RWPE2 (cell line): ENCODE data around the gene RPL13.

Experiments
- ATAC-seq: fragments of 200-7000 bp; cut with Tn5 transposase; 3 replicates; pipeline ENCODE4 v1.9.1; 2021; ENCODE audit warnings: low read depth
- DNase-seq: peaks from one replicate; pipeline ENCODE4 v3.0.0-alpha.2; 2020; ENCODE audit warnings: low spot score
- H3K27ac ChIP-seq: fragments of 450-650 bp; 2 replicates; pipeline ENCODE4 v1.5.1; 2017; ENCODE audit warnings: mild to moderate bottlenecking; ENCODE audit not compliant: poor library complexity, severe bottlenecking
- H3K27me3 ChIP-seq: fragments of 250-450 bp; sonication (Bioruptor Pico); 2 replicates; pipeline ENCODE4 v1.5.1; 2021; ENCODE audit warnings: mild to moderate bottlenecking, moderate library complexity; ENCODE audit not compliant: insufficient read depth, poor library complexity, severe bottlenecking
- H3K36me3 ChIP-seq: fragments of 250-450 bp; sonication (Bioruptor Pico); 2 replicates; pipeline ENCODE4 v1.5.1; 2020; ENCODE audit warnings: low read depth, mild to moderate bottlenecking, moderate library complexity
- H3K4me1 ChIP-seq: fragments of 250-450 bp; sonication (Bioruptor Pico); 2 replicates; pipeline ENCODE4 v1.5.1; 2021; ENCODE audit warnings: mild to moderate bottlenecking, moderate library complexity; ENCODE audit not compliant: insufficient read depth, poor library complexity, severe bottlenecking
- H3K4me3 ChIP-seq: fragments of 250-450 bp; sonication (Bioruptor Pico); 2 replicates; pipeline ENCODE4 v1.5.1; 2021; ENCODE audit warnings: mild to moderate bottlenecking, moderate library complexity; ENCODE audit not compliant: severe bottlenecking
- H3K9me3 ChIP-seq: fragments of 250-450 bp; sonication (Bioruptor Pico); 2 replicates; pipeline ENCODE4 v1.5.1; 2021; ENCODE audit warnings: mild to moderate bottlenecking, moderate library complexity; ENCODE audit not compliant: severe bottlenecking
- CTCF ChIP-seq: fragments of 450-650 bp; IDR thresholded peaks from one replicate; pipeline ENCODE4 v1.5.1; 2017; ENCODE audit warnings: mild to moderate bottlenecking, moderate library complexity; ENCODE audit not compliant: poor library complexity, severe bottlenecking

RPL13 gene

GRCh38 chr16:89530401-89531381 lies 29.8 kb upstream of the RPL13 start:
- Histone ChIP-seq H3K27ac (no peak overlapping the region), H3K36me3 (peaks cover 88% of the 10 kb centered on the region), H3K4me3 (no peak overlapping the region), H3K4me1 (no peaks in the 10 kb centered on the region), H3K9me3 (no peaks in the 10 kb centered on the region), H3K27me3 (no peaks in the 10 kb centered on the region)
- no peak for DNase-seq
- no peak for ATAC-seq
- TF ChIP-seq CTCF, result no peak

- ATAC-seq (no peak), DNase-seq (no peak)
- Histone ChIP-seq H3K4me3 (no peak overlapping the region), H3K27me3 (no peaks in the 10 kb centered on the region), H3K9me3 (no peaks in the 10 kb centered on the region), H3K36me3 (peaks cover 83% of the 10 kb centered on the region), H3K27ac (no peak overlapping the region), H3K4me1 (no peaks in the 10 kb centered on the region)
- TF ChIP-seq CTCF, result no peak
Measured at GRCh38 chr16:89531821-89532526, 28.5 kb upstream of the RPL13 start.

DNA sequence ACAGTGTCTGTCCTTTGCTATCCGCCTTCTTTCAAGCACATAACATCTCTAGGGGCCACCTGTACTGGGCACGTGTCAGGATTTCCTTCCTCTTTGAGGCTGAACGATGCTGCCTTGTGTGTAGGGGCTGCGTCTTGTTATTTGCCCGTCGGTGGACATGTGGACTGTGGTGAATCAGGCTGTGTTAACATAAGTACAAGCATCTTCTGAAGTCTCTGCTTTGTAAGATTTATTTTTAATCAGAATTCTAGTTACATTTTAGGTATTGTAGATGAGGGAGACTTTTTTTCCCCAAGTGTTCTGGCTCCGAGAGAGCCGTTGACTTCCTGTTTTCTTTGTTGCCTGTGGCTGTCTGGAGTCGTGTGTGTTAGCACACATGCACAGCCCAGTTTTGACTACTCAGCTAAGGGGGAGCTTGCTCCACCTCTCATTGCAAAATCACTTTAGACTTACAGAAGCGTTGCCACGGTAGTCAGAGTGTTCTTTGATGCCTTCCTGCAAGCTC lies 26.2 kb upstream of the RPL13 start:
- no peaks in the 10 kb centered on the region for H3K27me3 ChIP-seq
- H3K4me3 ChIP-seq, result no peak overlapping the region
- TF ChIP-seq CTCF, result no peak
- no peaks in the 10 kb centered on the region for H3K4me1 ChIP-seq
- H3K36me3 ChIP-seq, result peaks cover 79% of the 10 kb centered on the region
- DNase-seq (no peak), ATAC-seq (no peak)
- H3K27ac ChIP-seq, result no peak overlapping the region
- H3K9me3 ChIP-seq, result no peaks in the 10 kb centered on the region

- DNase-seq (no peak), ATAC-seq (no peak)
- Histone ChIP-seq H3K36me3 (peaks cover 65% of the 10 kb centered on the region), H3K27ac (no peak overlapping the region), H3K4me1 (no peaks in the 10 kb centered on the region), H3K4me3 (no peak overlapping the region), H3K27me3 (no peaks in the 10 kb centered on the region), H3K9me3 (no peaks in the 10 kb centered on the region)
- TF ChIP-seq CTCF, result no peak
Measured at GRCh38 chr16:89536371-89536770, 24.1 kb upstream of the RPL13 start.
